H54 (cell line): ENCODE results near the gene SLC25A3.
A peak's percentile ranks its signal among the peaks of the same experiment; 100 is the strongest.
"Not testable (repeated sequence)": the region's sequence is repeated elsewhere in the genome, so short reads cannot be mapped to it uniquely, and the experiment has no call there.

Source experiments
- DNase-seq: peaks from one replicate; pipeline ENCODE4 v3.0.0; 2011; ENCODE audit warnings: low spot score, mixed read lengths; ENCODE audit not compliant: insufficient read length
- FAIRE-seq: peaks from 3 replicates; lab custom pipeline; 2011; peaks lifted over from hg19 to GRCh38; lab: Jason Lieb, UNC
- POLR2A ChIP-seq: IDR thresholded peaks from 2 replicates; pipeline ENCODE4 v1.6.1; 2011; ENCODE audit warnings: low read depth, mild to moderate bottlenecking, low read length

Gene SLC25A3

GRCh38 chr12:98579835-98580234, 13.7 kb upstream of the SLC25A3 start:
- FAIRE-seq: no peak
- no peak for DNase-seq
- TF ChIP-seq POLR2A: no peak

GRCh38 chr12:98580695-98581094, 12.8 kb upstream of the SLC25A3 start:
- DNase-seq: no peak
- no peak for FAIRE-seq
- TF ChIP-seq POLR2A: no peak

- no peak for FAIRE-seq
- DNase-seq: no peak
- no peak for TF ChIP-seq POLR2A
Measured at GRCh38 chr12:98581101-98581500, 12.4 kb upstream of the SLC25A3 start.

DNA sequence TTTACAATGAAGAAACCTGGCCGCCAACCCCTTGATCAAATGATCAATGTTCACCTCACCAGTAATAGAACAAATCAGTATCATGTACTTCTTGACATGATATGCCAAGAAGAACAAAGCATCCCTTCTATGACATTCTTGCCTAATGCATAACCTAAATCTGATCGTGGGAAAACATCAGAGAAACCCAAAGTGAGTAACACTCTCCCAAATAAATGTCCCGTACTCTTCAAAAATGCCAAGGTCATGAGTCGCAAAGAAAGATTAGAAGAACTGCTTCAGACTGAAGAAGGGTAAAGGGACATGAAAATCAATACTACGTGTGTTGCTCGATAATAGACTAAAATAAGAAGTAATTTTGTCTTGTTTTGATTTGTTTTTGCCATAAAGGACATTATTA, 11.4 kb upstream of the SLC25A3 start:
- no peak for DNase-seq
- peak; percentile 57 for FAIRE-seq
- TF ChIP-seq POLR2A: no peak

GRCh38 chr12:98587084-98587483, 6.4 kb upstream of the SLC25A3 start:
- FAIRE-seq: no peak
- DNase-seq: no peak
- no peak for TF ChIP-seq POLR2A

DNA sequence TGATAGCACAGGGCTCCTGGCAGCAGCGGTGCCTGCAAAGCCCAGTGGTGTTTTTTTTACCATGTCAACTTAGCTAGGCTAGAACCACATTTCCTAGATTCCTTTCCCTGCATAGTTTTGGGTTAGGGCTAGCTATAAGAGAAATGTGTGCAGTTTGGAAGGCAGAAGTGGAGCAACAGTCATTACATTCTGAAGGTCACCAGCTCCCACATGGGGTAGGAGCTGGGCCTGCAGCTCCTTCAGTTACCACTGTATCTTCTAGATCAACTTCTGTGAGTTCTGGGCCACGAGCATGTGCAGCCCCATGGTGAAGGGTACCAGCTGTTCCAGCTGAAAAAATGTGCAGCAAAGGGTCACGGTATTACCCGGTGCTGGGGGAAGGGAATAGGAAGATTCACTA, 2.3 kb upstream of the SLC25A3 start:
- DNase-seq: no peak
- FAIRE-seq: no peak
- TF ChIP-seq POLR2A: no peak

DNA sequence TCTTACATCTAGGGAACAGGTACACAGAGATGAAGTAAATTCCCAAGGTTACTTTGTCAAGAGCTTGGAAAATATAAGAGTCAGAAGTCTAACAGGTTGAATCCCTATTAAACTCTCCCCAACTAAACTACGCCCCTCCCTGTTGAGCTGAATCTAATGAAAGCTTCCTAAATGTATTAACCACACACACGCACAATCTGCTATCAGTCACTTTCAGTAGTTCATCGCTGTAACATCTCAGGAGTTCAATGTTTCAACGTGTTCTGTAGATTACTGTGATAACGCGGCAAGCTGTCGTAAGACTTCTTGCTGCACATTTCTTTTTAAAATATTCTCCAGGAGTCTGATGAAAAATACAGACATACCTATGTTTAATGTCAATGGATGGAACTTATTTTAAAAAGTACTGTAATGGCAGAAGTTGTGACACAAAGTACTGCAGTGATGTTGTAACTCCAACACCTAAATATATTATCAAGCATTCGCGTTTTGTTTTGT, 612 bp upstream of the SLC25A3 start:
- TF ChIP-seq POLR2A: no peak
- DNase-seq: no peak
- FAIRE-seq: no peak

DNA sequence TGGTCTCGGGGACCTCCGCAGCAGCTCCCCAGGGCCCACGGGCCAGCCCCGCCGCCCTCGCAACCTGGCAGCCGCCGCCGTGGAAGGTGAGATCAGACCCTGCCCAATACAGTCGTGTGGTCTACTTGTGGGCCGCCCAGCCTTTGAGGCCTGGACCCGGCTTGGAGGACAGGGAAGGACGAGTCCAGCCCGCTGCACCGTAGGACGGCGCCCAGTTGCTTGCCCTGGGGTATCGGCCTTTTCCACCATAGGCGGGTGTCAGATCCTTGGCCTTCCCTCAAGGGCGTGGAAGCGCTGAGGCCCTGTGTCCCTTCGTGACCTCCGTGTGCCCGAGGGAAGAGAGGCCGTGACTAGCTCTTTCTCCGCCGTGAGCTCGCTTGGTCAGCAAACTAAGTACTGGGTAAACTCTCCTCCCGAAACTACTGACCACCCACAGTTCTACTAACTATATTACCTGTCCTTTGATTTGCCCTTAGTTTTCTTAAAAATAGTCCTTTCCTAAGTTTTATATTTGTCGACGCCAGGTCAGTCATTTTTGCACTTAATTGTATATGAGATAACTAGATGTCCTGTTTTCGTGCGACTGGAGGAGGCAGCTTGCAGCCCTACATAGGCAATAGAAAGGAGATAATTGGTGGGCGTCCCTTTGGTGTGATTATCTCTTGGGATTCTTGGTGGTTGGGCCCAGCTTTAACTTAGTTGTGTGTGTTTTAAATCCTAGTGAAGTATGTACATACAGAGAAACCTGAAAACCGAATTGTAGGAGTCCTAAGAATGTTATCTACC, 757 bp downstream of the SLC25A3 start:
- FAIRE-seq (no peak), DNase-seq (no peak)
- 0 out of 2 replicates have a peak, but pooled peaks have one; percentile 10 for TF ChIP-seq POLR2A

DNA sequence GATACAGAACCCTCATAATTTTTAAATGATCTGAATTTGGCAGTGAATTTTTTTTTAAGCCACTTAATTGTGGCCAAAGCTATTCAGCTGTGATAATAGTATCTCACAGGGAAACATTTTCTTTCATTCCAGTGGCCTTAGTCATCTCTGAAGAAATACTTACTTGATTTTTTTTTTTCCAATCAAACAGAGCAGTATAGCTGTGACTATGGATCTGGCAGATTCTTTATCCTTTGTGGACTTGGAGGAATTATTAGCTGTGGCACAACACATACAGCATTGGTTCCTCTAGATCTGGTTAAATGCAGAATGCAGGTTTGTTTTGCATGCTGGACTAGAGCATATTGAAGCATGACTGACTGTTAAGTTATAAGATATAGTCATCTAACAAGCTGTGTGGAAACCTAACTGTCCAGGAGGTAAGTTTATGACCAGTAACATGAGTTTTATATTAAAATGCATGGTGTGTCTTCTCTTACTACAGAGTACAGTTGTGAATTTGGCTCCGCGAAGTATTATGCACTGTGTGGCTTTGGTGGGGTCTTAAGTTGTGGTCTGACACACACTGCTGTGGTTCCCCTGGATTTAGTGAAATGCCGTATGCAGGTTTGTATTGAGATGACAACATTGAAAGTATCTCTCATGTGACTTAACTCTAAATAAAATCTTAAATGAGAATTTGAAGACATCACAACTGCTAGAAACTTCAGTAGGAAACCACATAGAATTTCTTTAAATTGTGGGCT, 1.9 kb downstream of the SLC25A3 start:
- FAIRE-seq (peak; percentile 62), DNase-seq (no peak)
- TF ChIP-seq POLR2A: no peak

- FAIRE-seq: not testable (repeated sequence)
Measured at GRCh38 chr12:98597313-98597712, 3.8 kb downstream of the SLC25A3 start.

DNA sequence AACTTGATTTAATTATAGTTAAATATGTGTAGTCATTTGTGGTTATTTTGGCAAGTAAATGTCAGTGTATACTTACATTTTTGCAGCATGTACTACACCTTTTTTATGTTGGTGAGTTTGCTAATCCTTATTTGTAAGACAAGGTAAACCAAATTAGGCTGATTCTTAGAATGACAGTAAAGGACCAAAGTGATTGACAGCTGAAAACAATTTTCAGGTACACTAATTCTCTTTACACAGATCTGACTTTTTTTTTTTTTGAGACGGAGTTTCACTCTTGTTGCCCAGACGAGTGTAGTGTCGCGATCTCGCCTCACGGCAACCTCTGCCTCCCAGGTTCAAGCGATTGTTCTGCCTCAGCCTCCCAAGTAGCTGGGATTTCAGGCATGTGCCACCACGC, 8.4 kb downstream of the SLC25A3 start:
- no peak for DNase-seq
- TF ChIP-seq POLR2A: no peak
- FAIRE-seq: no peak

More at GRCh38 chr12:98597313-98597712, 3.8 kb downstream of the SLC25A3 start:
- not testable (repeated sequence) for DNase-seq

- no peak for DNase-seq
- FAIRE-seq: no peak
Measured at GRCh38 chr12:98606359-98606988, 13.0 kb downstream of the SLC25A3 start.

DNA sequence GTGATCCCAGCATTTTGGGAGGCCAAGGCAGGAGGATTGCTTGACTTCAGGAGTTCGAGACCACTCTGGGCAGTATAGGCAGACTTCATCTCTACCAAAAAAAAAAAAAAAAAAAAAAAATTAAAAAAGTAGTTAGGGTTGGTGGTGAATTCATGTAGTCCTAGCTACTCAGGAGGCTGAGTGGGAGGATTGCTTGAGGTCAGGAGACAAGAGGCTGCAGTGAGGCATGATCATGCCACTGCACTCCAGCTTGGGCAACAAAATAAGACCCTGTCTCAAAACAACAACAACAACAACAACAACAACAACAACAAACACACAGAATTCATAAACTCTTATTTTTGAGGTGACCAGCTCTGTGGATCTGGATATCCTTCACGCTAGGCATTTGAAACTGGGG, 17.1 kb downstream of the SLC25A3 start:
- no peak for DNase-seq
- FAIRE-seq: no peak
- TF ChIP-seq POLR2A: no peak

More at GRCh38 chr12:98606359-98606988, 13.0 kb downstream of the SLC25A3 start:
- TF ChIP-seq POLR2A: no peak

- DNase-seq: no peak
- no peak for TF ChIP-seq POLR2A
- FAIRE-seq: no peak
Measured at GRCh38 chr12:98612696-98613334, 19.3 kb downstream of the SLC25A3 start.
